ENCODE results near the gene RHO. TPM values are rescaled to one million over a fixed set of nuclear protein-coding genes. Genes with fewer than 3 reads are reported as not detected.

RHO gene
- polyA plus RNA-seq, 1 donor (not counting 4 experiments of a cell fraction or from before 2014, with no cell fraction given): not detected

DNA sequence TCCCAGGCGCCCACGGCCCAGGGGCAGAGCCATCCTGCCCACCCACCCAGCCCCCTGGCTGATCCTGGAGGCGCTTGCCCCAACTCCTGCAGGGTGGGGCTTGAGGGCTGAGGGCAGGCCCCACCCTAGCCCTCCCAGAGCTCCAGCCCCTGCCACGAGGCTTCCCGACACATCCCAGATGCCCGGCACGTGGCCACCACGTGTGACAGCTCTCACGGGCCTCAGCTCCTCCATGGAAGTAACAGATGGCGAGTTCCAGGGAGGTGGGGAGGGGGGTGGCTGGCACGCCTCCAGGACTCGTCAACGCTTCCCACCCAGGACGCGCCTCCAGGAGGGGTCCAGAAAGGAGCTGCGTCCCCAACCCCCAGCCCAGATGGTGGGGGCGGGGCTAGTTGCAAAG lies 48.9 kb downstream of the RHO start:
- H3K79me2 ChIP-seq (ENCODE audit: control insufficient read depth, insufficient read depth, low read length): no peaks in the 10 kb centered on the region
- H4K20me1 ChIP-seq (ENCODE audit: control insufficient read depth, extremely low read depth, insufficient read depth, low read length): no peaks in the 10 kb centered on the region
- H3K9ac ChIP-seq (ENCODE audit: control insufficient read depth, extremely low read depth, insufficient read depth, low read length): no peak overlapping the region
- H3K9me1 ChIP-seq (ENCODE audit: control insufficient read depth, extremely low read depth, insufficient read depth, low read length): no peaks in the 10 kb centered on the region
- dilution Hi-C loops (cut with MboI; ENCODE audit: extremely low pct_ligation_motif_present, low sequenced_read_pairs): no loop called here
- H3K27ac ChIP-seq (ENCODE audit: control insufficient read depth, insufficient read depth, low read length): no peak overlapping the region
- no peak for DNase-seq (ENCODE audit: low read depth, low spot score)
- H3K4me3 ChIP-seq (ENCODE audit: control insufficient read depth in 2 of 3, extremely low read depth in 1 of 3, insufficient read depth in 2 of 3, low read depth in 1 of 3, low read length in 3 of 3): no peak overlapping the region
- H3K27me3 ChIP-seq (ENCODE audit: control insufficient read depth, extremely low read depth, insufficient read depth, low read length): no peaks in the 10 kb centered on the region
- no peaks in the 10 kb centered on the region for H3K4me1 ChIP-seq (ENCODE audit: control insufficient read depth, extremely low read depth, insufficient read depth, low read length)
- FAIRE-seq: no peak
- no peaks in the 10 kb centered on the region for H3K36me3 ChIP-seq (ENCODE audit: control insufficient read depth in 2 of 2, extremely low read depth in 1 of 2, insufficient read depth in 2 of 2, low read length in 2 of 2)
- H2AFZ ChIP-seq (ENCODE audit: control insufficient read depth, low read length): no peak overlapping the region
- H3K9me3 ChIP-seq (ENCODE audit: control insufficient read depth, low read depth, low read length): no peaks in the 10 kb centered on the region
- no peak overlapping the region for H3K4me2 ChIP-seq (ENCODE audit: control insufficient read depth, extremely low read depth, insufficient read depth, low read depth, low read length)
- TF ChIP-seq, protein P1, sequence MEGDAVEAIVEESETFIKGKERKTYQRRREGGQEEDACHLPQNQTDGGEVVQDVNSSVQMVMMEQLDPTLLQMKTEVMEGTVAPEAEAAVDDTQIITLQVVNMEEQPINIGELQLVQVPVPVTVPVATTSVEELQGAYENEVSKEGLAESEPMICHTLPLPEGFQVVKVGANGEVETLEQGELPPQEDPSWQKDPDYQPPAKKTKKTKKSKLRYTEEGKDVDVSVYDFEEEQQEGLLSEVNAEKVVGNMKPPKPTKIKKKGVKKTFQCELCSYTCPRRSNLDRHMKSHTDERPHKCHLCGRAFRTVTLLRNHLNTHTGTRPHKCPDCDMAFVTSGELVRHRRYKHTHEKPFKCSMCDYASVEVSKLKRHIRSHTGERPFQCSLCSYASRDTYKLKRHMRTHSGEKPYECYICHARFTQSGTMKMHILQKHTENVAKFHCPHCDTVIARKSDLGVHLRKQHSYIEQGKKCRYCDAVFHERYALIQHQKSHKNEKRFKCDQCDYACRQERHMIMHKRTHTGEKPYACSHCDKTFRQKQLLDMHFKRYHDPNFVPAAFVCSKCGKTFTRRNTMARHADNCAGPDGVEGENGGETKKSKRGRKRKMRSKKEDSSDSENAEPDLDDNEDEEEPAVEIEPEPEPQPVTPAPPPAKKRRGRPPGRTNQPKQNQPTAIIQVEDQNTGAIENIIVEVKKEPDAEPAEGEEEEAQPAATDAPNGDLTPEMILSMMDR (optimal IDR thresholded peaks at IDR 0.05 in 1 of 3, IDR thresholded peaks at IDR 0.05 in 1 of 3, conservative IDR thresholded peaks at IDR 0.05 in 1 of 3; ENCODE audit: extremely low read depth in 1 of 3, insufficient read depth in 2 of 3, low read length in 3 of 3): no peak
- no peak for TF ChIP-seq EZH2 (IDR thresholded peaks at IDR 0.05; ENCODE audit: low read length)

DNA sequence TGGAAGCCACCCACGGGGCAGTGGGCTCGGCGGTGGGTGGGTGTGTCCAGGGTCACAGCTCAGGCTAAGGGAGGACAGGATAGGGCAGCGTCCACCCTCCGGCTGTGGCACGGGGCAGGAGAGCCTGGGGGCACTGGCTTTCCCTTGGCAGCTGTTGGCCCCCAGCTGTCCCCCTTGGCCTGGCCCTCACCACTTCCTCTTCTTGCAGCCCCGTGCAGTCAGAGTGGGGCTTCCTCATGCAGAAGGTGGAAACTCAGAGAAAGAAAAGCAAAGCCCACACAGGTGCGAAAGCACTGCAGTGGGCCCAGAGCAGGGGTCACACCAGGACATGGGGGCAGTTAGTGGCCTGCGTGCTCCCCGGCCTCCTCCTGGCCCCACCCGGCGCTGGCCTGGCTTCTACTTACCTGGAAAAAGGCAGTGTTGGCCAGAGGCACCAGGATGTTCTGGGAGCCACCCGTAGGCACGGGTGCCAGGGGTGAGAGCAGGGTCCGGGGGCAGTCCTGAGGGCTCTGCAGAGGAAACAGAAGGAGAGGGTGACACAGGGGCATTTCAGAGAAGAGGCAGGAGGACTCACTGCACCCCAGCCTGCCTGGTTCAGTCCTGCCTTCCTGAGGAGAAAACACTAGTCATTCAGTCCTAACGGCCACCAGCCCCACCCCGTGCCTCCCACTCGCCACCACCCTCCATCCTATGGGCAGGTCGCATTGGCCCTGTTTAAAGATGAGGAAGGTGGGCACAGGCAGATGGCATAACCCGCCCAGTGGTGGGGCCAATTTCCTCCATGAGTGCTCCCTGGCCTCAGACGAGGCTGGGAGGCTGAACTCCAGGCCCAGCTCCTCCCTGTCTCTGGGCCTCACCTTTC lies 49.7 kb downstream of the RHO start:
- no peaks in the 10 kb centered on the region for H3K36me3 ChIP-seq (ENCODE audit: control insufficient read depth in 2 of 2, extremely low read depth in 1 of 2, insufficient read depth in 2 of 2, low read length in 2 of 2)
- DNase-seq (ENCODE audit: low read depth, low spot score): no peak
- dilution Hi-C loops (cut with MboI; ENCODE audit: extremely low pct_ligation_motif_present, low sequenced_read_pairs): no loop called here

More for the DNA sequence above, 49.7 kb downstream of the RHO start:
- Histone ChIP-seq H3K79me2 (ENCODE audit: control insufficient read depth, insufficient read depth, low read length) (no peaks in the 10 kb centered on the region), H3K4me2 (ENCODE audit: control insufficient read depth, extremely low read depth, insufficient read depth, low read depth, low read length) (no peak overlapping the region), H3K9me3 (ENCODE audit: control insufficient read depth, low read depth, low read length) (no peaks in the 10 kb centered on the region), H3K27ac (ENCODE audit: control insufficient read depth, insufficient read depth, low read length) (no peak overlapping the region), H3K9ac (ENCODE audit: control insufficient read depth, extremely low read depth, insufficient read depth, low read length) (no peak overlapping the region), H2AFZ (ENCODE audit: control insufficient read depth, low read length) (no peak overlapping the region), H3K4me1 (ENCODE audit: control insufficient read depth, extremely low read depth, insufficient read depth, low read length) (no peaks in the 10 kb centered on the region), H3K9me1 (ENCODE audit: control insufficient read depth, extremely low read depth, insufficient read depth, low read length) (no peaks in the 10 kb centered on the region), H3K27me3 (ENCODE audit: control insufficient read depth, extremely low read depth, insufficient read depth, low read length) (no peaks in the 10 kb centered on the region), H3K4me3 (ENCODE audit: control insufficient read depth in 2 of 3, extremely low read depth in 1 of 3, insufficient read depth in 2 of 3, low read depth in 1 of 3, low read length in 3 of 3) (no peak overlapping the region), H4K20me1 (ENCODE audit: control insufficient read depth, extremely low read depth, insufficient read depth, low read length) (no peaks in the 10 kb centered on the region)
- no peak for TF ChIP-seq EZH2 (IDR thresholded peaks at IDR 0.05; ENCODE audit: low read length)
- TF ChIP-seq, protein P1 (optimal IDR thresholded peaks at IDR 0.05 in 1 of 3, IDR thresholded peaks at IDR 0.05 in 1 of 3, conservative IDR thresholded peaks at IDR 0.05 in 1 of 3; ENCODE audit: extremely low read depth in 1 of 3, insufficient read depth in 2 of 3, low read length in 3 of 3): no peak
- FAIRE-seq: no peak
